GM21723 (cell line): ENCODE measurements around the gene CD79A.
"Not testable (repeated sequence)": the region's sequence is repeated elsewhere in the genome, so short reads cannot be mapped to it uniquely, and the experiment has no call there.

Experiments
- ATAC-seq: cut with Tn5 transposase; IDR thresholded peaks from one replicate; pipeline ENCODE4 v1.9.1; 2021; ENCODE audit warnings: mild to moderate bottlenecking, moderate library complexity; ENCODE audit not compliant: unreplicated experiment

Gene CD79A

GRCh38 chr19:41862445-41862986 lies 14.6 kb upstream of the CD79A start:
- no peak for ATAC-seq

GRCh38 chr19:41863209-41863931 lies 13.7 kb upstream of the CD79A start:
- ATAC-seq, result no peak

GRCh38 chr19:41864374-41864773 lies 12.7 kb upstream of the CD79A start:
- no peak for ATAC-seq

DNA sequence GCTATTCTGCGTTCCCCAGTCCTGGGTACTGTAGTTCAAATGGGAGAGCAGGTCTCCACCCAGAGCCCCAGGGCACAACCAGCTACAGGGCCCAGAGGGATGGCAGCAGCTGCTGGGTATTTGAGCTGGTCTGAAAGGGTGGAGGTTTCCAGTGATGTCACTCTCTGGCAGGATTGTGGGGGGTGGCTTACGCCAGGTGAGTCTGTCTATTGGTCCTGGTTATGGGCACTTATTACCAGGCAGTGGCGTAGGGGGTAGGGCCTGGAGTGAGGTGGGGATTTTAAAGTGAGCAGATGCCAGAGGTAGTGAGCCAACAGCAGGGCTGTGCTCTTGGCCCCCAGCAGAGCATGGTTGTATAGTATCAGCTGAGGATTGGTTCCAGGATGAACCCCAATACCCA lies 10.8 kb upstream of the CD79A start:
- no peak for ATAC-seq

DNA sequence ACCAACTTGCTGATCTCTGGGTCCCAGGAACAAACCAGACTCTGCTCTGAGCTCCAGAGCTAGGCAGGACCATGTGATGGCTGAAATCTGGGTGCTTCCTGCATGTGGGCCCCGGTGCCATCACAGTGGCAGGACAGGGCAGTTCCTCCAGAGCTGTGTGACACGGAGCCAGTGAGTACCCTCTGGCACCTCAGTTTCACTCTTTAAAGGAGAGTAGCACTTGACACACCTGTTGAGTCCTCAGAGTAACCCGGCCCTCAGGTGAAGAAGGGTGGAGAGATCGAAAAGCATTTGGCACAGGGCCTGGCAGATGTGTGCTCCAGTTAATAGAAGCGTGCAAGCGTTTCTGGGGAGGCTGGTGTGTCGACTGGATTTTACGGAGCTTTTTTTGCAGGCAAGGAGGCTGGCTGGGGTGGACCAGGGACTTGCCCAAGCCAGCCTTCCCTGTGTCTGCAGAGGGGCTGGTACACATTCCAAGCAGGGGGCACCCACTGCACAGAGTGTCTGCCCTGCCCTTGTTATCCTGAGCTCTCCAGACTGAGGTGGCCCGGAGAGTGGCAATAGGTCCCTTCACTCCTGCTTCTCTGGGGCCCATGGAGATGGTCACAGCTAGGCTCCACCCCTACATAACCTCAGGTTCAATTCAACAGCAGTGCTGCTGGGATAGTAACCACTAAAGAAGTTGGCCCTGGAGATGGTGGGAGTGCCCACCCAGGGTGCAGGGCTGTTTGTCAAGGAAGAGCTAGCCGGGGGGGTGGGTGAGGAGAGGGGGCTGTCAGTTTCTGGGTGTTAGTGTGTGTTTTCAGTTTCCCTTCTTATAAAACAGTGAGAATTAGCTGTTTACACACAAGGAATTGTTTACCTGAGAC lies 8.7 kb upstream of the CD79A start:
- ATAC-seq, result no peak

DNA sequence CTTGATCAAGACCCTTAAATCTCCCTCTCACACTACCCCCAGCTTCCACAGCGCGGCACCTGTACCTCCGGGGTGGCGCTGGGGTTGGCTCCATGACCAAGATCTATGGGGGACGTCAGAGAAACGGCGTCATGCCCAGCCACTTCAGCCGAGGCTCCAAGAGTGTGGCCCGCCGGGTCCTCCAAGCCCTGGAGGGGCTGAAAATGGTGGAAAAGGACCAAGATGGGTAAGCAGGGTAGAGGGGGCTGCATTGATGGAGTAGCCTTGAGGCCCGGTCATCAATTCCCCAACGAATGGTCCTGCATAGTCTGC lies 8.1 kb upstream of the CD79A start:
- no peak for ATAC-seq

- ATAC-seq, result no peak
Measured at GRCh38 chr19:41869374-41869955, 7.6 kb upstream of the CD79A start.

DNA sequence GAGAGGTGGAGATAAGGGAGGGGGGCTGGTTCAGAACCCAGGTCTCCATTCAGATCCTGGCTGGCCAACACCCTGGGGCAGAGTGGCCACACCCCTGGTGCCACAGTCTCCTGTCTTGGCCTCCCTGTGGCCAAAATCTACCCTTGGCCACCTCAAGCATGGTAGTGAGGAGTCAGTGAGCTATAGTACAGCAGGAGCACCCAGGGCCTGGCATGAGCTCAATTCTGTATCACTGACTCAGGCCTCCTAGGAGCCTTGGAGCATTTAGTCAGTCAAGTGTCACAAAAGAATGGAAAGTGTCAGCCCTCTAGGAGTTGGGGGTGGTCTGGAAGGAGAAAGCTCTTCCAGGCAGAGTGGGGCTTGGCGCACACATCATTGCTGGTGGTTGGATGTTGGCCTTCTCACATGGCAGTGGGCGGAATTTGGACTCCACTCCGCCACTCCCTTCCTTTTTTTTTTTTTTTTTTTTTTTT lies 6.6 kb upstream of the CD79A start:
- ATAC-seq, result no peak

GRCh38 chr19:41871573-41872383 lies 5.3 kb upstream of the CD79A start:
- ATAC-seq, result peak; percentile 50

DNA sequence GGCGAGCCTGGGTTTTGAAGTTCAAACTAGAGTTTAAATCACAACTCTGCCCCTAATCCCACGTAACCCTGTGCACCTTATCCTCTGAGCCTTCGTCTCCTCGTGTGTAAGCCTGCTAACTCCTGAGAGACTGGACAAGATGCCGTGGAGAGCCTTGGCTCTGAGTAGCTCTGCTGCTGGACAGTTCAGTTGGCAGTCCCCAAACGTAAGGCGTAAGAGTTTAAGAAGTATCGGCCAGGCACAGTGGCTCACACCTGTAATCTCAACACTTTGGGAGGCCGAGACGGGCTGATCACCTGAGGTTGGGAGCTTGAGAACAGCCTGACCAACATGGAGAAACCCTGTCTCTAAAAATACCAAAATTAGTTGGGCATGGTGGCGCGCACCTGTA lies 4.7 kb upstream of the CD79A start:
- ATAC-seq, result no peak

- no peak for ATAC-seq
Measured at GRCh38 chr19:41872775-41873647, 4.1 kb upstream of the CD79A start.

- not testable (repeated sequence) for ATAC-seq
Measured at GRCh38 chr19:41875973-41876372, 1.1 kb upstream of the CD79A start.

DNA sequence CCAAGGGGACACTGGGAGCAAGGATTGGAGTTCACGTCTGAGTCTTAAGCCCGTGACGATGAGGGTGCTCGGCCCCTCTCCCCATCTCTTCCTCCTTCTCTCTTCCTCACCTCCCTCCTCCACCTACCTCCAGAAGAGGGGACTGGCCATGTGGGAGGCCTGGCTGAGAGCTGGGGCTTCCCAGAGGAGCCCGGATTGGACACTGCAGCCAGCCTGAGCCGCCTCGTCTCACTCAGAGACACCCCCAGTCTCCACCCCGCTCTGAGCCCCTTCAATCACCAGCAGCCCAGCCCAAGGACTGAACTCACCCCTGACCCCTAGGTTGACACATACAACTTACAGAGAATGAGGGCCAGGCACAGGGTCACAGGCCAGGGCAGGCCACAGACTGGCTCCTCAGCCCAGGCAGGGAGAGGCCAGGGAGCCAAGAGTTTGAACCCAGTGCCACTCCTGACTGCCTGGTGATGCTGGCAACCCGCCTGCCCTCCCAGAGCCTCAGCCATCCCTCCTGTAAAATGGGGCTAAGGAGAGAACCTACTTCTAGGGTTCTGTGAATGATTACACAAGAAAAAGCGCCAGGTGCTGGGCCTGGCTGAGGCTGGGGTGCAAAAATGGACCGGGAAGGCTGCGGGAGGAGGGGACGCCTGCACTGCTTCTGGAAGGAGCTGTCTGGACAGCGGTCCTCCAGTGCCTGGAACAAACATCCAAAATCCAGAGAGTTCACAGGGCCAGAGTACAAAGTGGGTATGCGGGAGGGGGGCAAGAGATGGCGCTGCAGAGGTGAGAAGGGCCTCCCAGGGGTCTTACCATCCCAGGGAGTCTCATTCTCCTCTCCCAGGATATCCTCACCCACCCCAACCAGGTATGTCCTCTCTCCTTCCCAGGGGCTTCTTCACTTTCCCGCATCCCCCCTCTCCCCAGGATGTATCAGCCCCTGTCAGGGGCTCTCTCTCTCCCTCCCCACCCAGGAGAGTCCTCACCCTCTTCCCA lies 1.1 kb downstream of the CD79A start:
- ATAC-seq, result no peak

DNA sequence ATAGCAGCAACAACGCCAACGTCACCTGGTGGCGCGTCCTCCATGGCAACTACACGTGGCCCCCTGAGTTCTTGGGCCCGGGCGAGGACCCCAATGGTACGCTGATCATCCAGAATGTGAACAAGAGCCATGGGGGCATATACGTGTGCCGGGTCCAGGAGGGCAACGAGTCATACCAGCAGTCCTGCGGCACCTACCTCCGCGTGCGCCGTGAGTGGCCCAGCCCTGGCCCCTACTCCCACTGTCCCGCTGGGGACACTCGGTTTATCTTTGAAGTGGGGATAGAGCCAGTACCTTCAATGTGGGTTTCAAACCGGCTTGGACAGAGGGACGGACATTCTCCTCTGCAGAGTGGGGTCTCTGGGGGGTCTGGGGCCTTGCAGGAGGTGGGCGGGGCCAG lies 2.0 kb downstream of the CD79A start:
- no peak for ATAC-seq

DNA sequence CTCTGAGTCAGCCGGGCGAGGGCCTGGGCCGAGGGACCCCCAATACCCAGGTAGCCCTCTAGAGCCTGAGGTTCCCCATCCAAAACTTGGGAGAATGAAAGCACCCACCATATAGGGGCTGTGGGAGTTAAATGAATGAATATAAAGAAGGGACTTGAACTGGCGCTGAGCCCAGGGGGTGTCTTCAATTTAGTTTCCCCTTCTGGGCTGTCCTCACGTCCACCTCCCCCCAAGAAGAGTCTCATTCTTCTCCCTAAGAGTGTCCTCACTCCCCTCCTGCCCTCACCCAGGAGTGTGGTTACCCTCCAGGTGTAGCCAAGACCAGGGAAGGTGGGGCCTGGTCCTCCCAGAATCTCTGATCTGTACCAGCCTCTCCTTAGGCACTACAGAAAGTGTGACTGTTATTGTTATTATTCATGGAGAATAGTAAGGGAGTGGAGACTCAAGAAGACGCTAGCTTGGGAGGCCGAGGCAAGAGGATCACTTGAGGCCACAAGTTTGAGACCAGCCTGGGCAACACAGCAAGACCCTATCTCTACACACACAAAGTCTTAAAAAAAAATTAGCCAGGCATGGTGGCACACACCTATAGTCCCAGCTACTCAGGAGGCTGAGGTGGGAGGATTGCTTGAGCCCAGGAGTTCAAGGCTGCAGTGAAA lies 2.7 kb downstream of the CD79A start:
- ATAC-seq, result no peak

GRCh38 chr19:41880329-41880708 lies 3.2 kb downstream of the CD79A start:
- no peak for ATAC-seq

- no peak for ATAC-seq
Measured at GRCh38 chr19:41882568-41883462, 5.7 kb downstream of the CD79A start, which contains the start of gene ARHGEF1. TSS of gene ARHGEF1 (plus strand) at chr19:41883184. CDS start at chr19:41888083, 4,899 bp downstream.
